ENCODE measurements around the gene AIF1L. TPM values are rescaled to one million over a fixed set of nuclear protein-coding genes. Genes with fewer than 3 reads are reported as not detected.

The AIF1L gene
- polyA plus RNA-seq, 1 donor (not counting 4 experiments of a cell fraction or from before 2014, with no cell fraction given): 1.5 TPM

GRCh38 chr9:131103024-131103423 lies 6.7 kb downstream of the AIF1L start:
- Histone ChIP-seq H4K20me1 (ENCODE audit: control insufficient read depth, extremely low read depth, insufficient read depth, low read length) (no peaks in the 10 kb centered on the region), H2AFZ (ENCODE audit: control insufficient read depth, low read length) (no peak overlapping the region), H3K27me3 (ENCODE audit: control insufficient read depth, extremely low read depth, insufficient read depth, low read length) (peaks cover 10% of the 10 kb centered on the region), H3K36me3 (ENCODE audit: control insufficient read depth in 2 of 2, extremely low read depth in 1 of 2, insufficient read depth in 2 of 2, low read length in 2 of 2) (no peaks in the 10 kb centered on the region), H3K9me1 (ENCODE audit: control insufficient read depth, extremely low read depth, insufficient read depth, low read length) (no peaks in the 10 kb centered on the region), H3K4me2 (ENCODE audit: control insufficient read depth, extremely low read depth, insufficient read depth, low read depth, low read length) (no peak overlapping the region), H3K9ac (ENCODE audit: control insufficient read depth, extremely low read depth, insufficient read depth, low read length) (no peak overlapping the region), H3K27ac (ENCODE audit: control insufficient read depth, insufficient read depth, low read length) (no peak overlapping the region), H3K4me1 (ENCODE audit: control insufficient read depth, extremely low read depth, insufficient read depth, low read length) (no peaks in the 10 kb centered on the region), H3K4me3 (ENCODE audit: control insufficient read depth in 2 of 3, extremely low read depth in 1 of 3, insufficient read depth in 2 of 3, low read depth in 1 of 3, low read length in 3 of 3) (no peak overlapping the region), H3K9me3 (ENCODE audit: control insufficient read depth, low read depth, low read length) (no peaks in the 10 kb centered on the region), H3K79me2 (ENCODE audit: control insufficient read depth, insufficient read depth, low read length) (no peaks in the 10 kb centered on the region)
- TF ChIP-seq CTCF (optimal IDR thresholded peaks at IDR 0.05 in 1 of 3, IDR thresholded peaks at IDR 0.05 in 1 of 3, conservative IDR thresholded peaks at IDR 0.05 in 1 of 3; ENCODE audit: extremely low read depth in 1 of 3, insufficient read depth in 2 of 3, low read length in 3 of 3) (no peak), EZH2 (IDR thresholded peaks at IDR 0.05; ENCODE audit: low read length) (no peak)
- DNase-seq (ENCODE audit: low read depth, low spot score): no peak
- dilution Hi-C loops (cut with MboI; ENCODE audit: extremely low pct_ligation_motif_present, low sequenced_read_pairs): no loop called here
- no peak for FAIRE-seq

GRCh38 chr9:131103535-131103934 lies 7.2 kb downstream of the AIF1L start:
- Histone ChIP-seq H3K79me2 (ENCODE audit: control insufficient read depth, insufficient read depth, low read length) (no peaks in the 10 kb centered on the region), H3K36me3 (ENCODE audit: control insufficient read depth in 2 of 2, extremely low read depth in 1 of 2, insufficient read depth in 2 of 2, low read length in 2 of 2) (no peaks in the 10 kb centered on the region), H3K9me3 (ENCODE audit: control insufficient read depth, low read depth, low read length) (no peaks in the 10 kb centered on the region), H3K27me3 (ENCODE audit: control insufficient read depth, extremely low read depth, insufficient read depth, low read length) (peaks cover 9% of the 10 kb centered on the region), H4K20me1 (ENCODE audit: control insufficient read depth, extremely low read depth, insufficient read depth, low read length) (no peaks in the 10 kb centered on the region), H3K4me2 (ENCODE audit: control insufficient read depth, extremely low read depth, insufficient read depth, low read depth, low read length) (no peak overlapping the region), H3K9me1 (ENCODE audit: control insufficient read depth, extremely low read depth, insufficient read depth, low read length) (no peaks in the 10 kb centered on the region), H3K27ac (ENCODE audit: control insufficient read depth, insufficient read depth, low read length) (no peak overlapping the region), H3K9ac (ENCODE audit: control insufficient read depth, extremely low read depth, insufficient read depth, low read length) (no peak overlapping the region), H2AFZ (ENCODE audit: control insufficient read depth, low read length) (no peak overlapping the region), H3K4me1 (ENCODE audit: control insufficient read depth, extremely low read depth, insufficient read depth, low read length) (no peaks in the 10 kb centered on the region), H3K4me3 (ENCODE audit: control insufficient read depth in 2 of 3, extremely low read depth in 1 of 3, insufficient read depth in 2 of 3, low read depth in 1 of 3, low read length in 3 of 3) (no peak overlapping the region)
- dilution Hi-C loops (cut with MboI; ENCODE audit: extremely low pct_ligation_motif_present, low sequenced_read_pairs): no loop called here
- no peak for TF ChIP-seq CTCF (optimal IDR thresholded peaks at IDR 0.05 in 1 of 3, IDR thresholded peaks at IDR 0.05 in 1 of 3, conservative IDR thresholded peaks at IDR 0.05 in 1 of 3; ENCODE audit: extremely low read depth in 1 of 3, insufficient read depth in 2 of 3, low read length in 3 of 3)
- TF ChIP-seq EZH2 (IDR thresholded peaks at IDR 0.05; ENCODE audit: low read length): no peak
- FAIRE-seq (no peak), DNase-seq (ENCODE audit: low read depth, low spot score) (no peak)
